Left ventricle myocardium inferior (tissue), 1 donor: Measurements from ENCODE around the gene ABCD1. TPM values are rescaled to one million over a fixed set of nuclear protein-coding genes. Genes with fewer than 3 reads are reported as not detected.

Experiments
- DNase-seq: peaks from one replicate; pipeline ENCODE4 v3.0.0-alpha.2; 2020
- H3K27ac ChIP-seq: fragments of 200-600 bp; replicated peaks from 2 replicates; pipeline ENCODE4 v1.8.0; 2021
- H3K27me3 ChIP-seq: fragments of 200-600 bp; 2 replicates; pipeline ENCODE4 v1.8.0; 2021; ENCODE audit warnings: low read depth
- H3K36me3 ChIP-seq: fragments of 200-600 bp; 2 replicates; pipeline ENCODE4 v1.8.0; 2021
- H3K4me1 ChIP-seq: fragments of 200-600 bp; 2 replicates; pipeline ENCODE4 v1.8.0; 2021
- H3K4me3 ChIP-seq: fragments of 200-600 bp; 2 replicates; pipeline ENCODE4 v1.8.0; 2021; ENCODE audit warnings: mild to moderate bottlenecking, moderate library complexity
- H3K9me3 ChIP-seq: fragments of 200-600 bp; replicated peaks from 2 replicates; pipeline ENCODE4 v1.8.0; 2021
- intact Hi-C: fragments of 100-400 bp; cut with micrococcal nuclease; formaldehyde crosslinking; loops from one replicate; pipeline ENCODE4 v1.11.0; 2022
- total RNA-seq: library from RNA; stranded (reverse); fragmentation: NEBNext Ultra II Directional; extraction: Animal tissue kit (Norgen Biotek cat#: 25700); gene quantifications from one replicate; pipeline ENCODE4 v1.2.1, GENCODE V29; 2021
- TF ChIP-seq, protein P1 (sequence below): fragments of 200-600 bp; IDR thresholded peaks from 2 replicates; pipeline ENCODE4 v1.8.0; 2021; ENCODE audit warnings: antibody characterized with exemption, mild to moderate bottlenecking, borderline replicate concordance
- donor health status: DM: no; HTN: yes; CAD: no; lungs with severe emphysema.

Gene ABCD1
- total RNA-seq, 1 donor from 2014 or later, result 16.0 TPM

- H3K4me1 ChIP-seq, result peaks cover 27% of the 10 kb centered on the region
- H3K4me3 ChIP-seq, result no peak overlapping the region
- no peak overlapping the region for H3K27ac ChIP-seq
- TF ChIP-seq, protein P1, sequence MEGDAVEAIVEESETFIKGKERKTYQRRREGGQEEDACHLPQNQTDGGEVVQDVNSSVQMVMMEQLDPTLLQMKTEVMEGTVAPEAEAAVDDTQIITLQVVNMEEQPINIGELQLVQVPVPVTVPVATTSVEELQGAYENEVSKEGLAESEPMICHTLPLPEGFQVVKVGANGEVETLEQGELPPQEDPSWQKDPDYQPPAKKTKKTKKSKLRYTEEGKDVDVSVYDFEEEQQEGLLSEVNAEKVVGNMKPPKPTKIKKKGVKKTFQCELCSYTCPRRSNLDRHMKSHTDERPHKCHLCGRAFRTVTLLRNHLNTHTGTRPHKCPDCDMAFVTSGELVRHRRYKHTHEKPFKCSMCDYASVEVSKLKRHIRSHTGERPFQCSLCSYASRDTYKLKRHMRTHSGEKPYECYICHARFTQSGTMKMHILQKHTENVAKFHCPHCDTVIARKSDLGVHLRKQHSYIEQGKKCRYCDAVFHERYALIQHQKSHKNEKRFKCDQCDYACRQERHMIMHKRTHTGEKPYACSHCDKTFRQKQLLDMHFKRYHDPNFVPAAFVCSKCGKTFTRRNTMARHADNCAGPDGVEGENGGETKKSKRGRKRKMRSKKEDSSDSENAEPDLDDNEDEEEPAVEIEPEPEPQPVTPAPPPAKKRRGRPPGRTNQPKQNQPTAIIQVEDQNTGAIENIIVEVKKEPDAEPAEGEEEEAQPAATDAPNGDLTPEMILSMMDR, result no peak
- H3K36me3 ChIP-seq, result no peaks in the 10 kb centered on the region
- intact Hi-C loops, result no loop called here
- H3K9me3 ChIP-seq, result no peaks in the 10 kb centered on the region
- H3K27me3 ChIP-seq, result no peaks in the 10 kb centered on the region
- DNase-seq, result no peak
Observed at GRCh38 chrX:153778181-153778580, 53.5 kb downstream of the ABCD1 start.

DNA sequence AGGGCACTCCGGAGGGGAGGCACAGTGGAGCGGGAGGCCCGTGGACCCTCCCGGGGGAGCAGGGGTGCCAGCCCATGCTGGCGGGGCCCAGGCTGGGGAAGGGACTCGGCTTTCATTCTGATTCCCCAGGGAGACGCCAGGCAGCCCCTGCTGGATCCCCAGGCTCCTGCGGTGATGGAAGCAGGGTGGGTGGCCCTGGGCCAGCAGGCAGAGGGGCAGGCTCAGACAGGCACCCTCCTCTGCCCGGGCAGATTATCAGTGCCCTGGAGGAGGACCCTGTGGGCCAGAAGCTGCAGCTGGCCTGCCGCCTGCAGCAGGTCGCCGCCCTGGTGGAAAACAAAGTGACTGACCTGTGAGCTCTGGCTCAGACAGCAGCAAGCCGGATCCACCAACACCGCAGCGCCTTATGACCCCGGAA, 54.0 kb downstream of the ABCD1 start:
- DNase-seq, result no peak
- intact Hi-C loops, result no loop called here
- Histone ChIP-seq H3K4me3 (no peak overlapping the region), H3K4me1 (peaks cover 27% of the 10 kb centered on the region), H3K36me3 (no peaks in the 10 kb centered on the region), H3K27me3 (no peaks in the 10 kb centered on the region), H3K27ac (no peak overlapping the region), H3K9me3 (no peaks in the 10 kb centered on the region)
- TF ChIP-seq, protein P1, result no peak

- H3K27ac ChIP-seq, result peak overlapping the region; percentile 85
- DNase-seq, result no peak
- TF ChIP-seq, protein P1, result no peak
- intact Hi-C loops, result no loop called here
- H3K36me3 ChIP-seq, result peaks cover under 1% of the 10 kb centered on the region
- H3K4me3 ChIP-seq, result peak overlapping the region; percentile 59
- no peaks in the 10 kb centered on the region for H3K27me3 ChIP-seq
- no peaks in the 10 kb centered on the region for H3K9me3 ChIP-seq
- peaks cover 27% of the 10 kb centered on the region for H3K4me1 ChIP-seq
Observed at GRCh38 chrX:153779891-153780677, 55.4 kb downstream of the ABCD1 start.

DNA sequence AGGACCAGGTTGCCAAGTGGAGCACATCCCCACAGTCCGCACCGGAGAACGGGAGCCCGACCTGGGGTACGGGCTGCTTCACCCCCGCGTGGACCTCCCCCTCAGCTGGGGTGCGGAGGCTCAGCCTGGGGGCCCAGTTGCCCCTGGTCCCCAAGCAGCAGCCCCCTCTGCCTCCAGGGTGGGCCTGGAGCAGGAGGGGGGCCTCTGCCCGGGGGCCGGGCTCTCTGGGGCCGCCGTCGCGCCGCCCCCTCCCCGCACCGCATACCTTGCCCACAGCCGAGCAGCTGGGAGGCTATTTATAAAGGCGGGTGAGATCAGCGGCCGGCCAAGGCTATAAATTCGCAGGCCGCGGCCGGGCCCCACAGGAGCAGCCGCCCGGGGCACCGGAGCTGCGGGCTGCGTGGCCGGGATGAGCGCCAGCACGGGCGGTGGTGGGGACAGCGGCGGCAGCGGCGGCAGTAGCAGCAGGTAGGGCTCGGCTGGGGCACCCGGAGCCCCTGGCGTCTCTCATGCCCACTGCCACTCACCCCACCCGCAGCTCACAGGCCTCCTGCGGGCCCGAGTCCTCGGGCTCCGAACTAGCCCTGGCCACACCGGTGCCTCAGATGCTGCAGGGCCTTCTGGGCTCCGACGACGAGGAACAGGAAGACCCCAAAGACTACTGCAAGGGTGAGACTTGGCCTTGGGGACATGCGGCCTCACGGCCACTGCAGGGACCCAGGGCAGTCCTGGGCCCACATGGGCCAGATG, 56.2 kb downstream of the ABCD1 start, which contains the start of gene SRPK3:
Gene SRPK3, plus strand, starts transcription at position 364 of the 750 bp plus-strand sequence. Its CDS starts 46 bp downstream, at position 410.
- Histone ChIP-seq H3K27ac (peak within 1 kb of the TSS; percentile 85), H3K27me3 (no peaks in the 10 kb centered on the region), H3K4me3 (peak within 1 kb of the TSS; percentile 59), H3K9me3 (no peaks in the 10 kb centered on the region), H3K36me3 (peaks cover 8% of the 10 kb centered on the region), H3K4me1 (peaks cover 27% of the 10 kb centered on the region)
- intact Hi-C loops, result no loop called here
- TF ChIP-seq, protein P1, result no peak
- peak; percentile 33 for DNase-seq

GRCh38 chrX:153781428-153782047, 56.9 kb downstream of the ABCD1 start:
- peak; percentile 32 for DNase-seq

More at GRCh38 chrX:153781428-153782047, 56.9 kb downstream of the ABCD1 start:
- H3K4me1 ChIP-seq, result peaks cover 27% of the 10 kb centered on the region
- peaks cover 14% of the 10 kb centered on the region for H3K36me3 ChIP-seq
- no peaks in the 10 kb centered on the region for H3K9me3 ChIP-seq
- no peaks in the 10 kb centered on the region for H3K27me3 ChIP-seq
- TF ChIP-seq, protein P1, result no peak
- H3K4me3 ChIP-seq, result peak overlapping the region; percentile 59
- peak overlapping the region; percentile 85 for H3K27ac ChIP-seq
- intact Hi-C loops, result no loop called here
